KOPT-K1 (cell line): ENCODE data around the gene PSMA5.
"Not testable (repeated sequence)": the region's sequence is repeated elsewhere in the genome, so short reads cannot be mapped to it uniquely, and the experiment has no call there.

Experiments used
- H3K27ac ChIP-seq: fragments of 200-600 bp; sonication (generic); 2 replicates; pipeline ENCODE4 v1.5.1; 2016; ENCODE audit warnings: antibody characterized with exemption, mild to moderate bottlenecking, low read depth, low read length; ENCODE audit not compliant: poor library complexity, severe bottlenecking
- H3K36me3 ChIP-seq: fragments of 200-600 bp; sonication (generic); 2 replicates; pipeline ENCODE4 v1.5.1; 2017; ENCODE audit warnings: antibody characterized with exemption, mild to moderate bottlenecking, low read length, moderate library complexity; ENCODE audit not compliant: insufficient read depth
- H3K9me3 ChIP-seq: fragments of 200-600 bp; sonication (generic); 2 replicates; pipeline ENCODE4 v1.5.1; 2017; ENCODE audit warnings: antibody characterized with exemption, low read length, mild to moderate bottlenecking; ENCODE audit not compliant: insufficient read depth, poor library complexity, severe bottlenecking

Gene PSMA5

GRCh38 chr1:109445949-109446695 is 19.9 kb upstream of the PSMA5 start:
- H3K9me3 ChIP-seq, H3K27ac ChIP-seq, H3K36me3 ChIP-seq: not testable (repeated sequence)

- Histone ChIP-seq H3K27ac (no peak overlapping the region), H3K9me3 (peaks cover 6% of the 10 kb centered on the region), H3K36me3 (no peaks in the 10 kb centered on the region)
Observed at GRCh38 chr1:109444346-109444745, 18.1 kb upstream of the PSMA5 start.

- H3K9me3 ChIP-seq, result peaks cover 6% of the 10 kb centered on the region
- H3K27ac ChIP-seq, result no peak overlapping the region
- no peaks in the 10 kb centered on the region for H3K36me3 ChIP-seq
Observed at GRCh38 chr1:109443476-109443875, 17.2 kb upstream of the PSMA5 start.

- no peak overlapping the region for H3K27ac ChIP-seq
- H3K36me3 ChIP-seq, result no peaks in the 10 kb centered on the region
- peaks cover 6% of the 10 kb centered on the region for H3K9me3 ChIP-seq
Observed at GRCh38 chr1:109441069-109441468, 14.8 kb upstream of the PSMA5 start.

- no peaks in the 10 kb centered on the region for H3K36me3 ChIP-seq
- peaks cover 16% of the 10 kb centered on the region for H3K9me3 ChIP-seq
- no peak overlapping the region for H3K27ac ChIP-seq
Observed at GRCh38 chr1:109438798-109439297, 12.6 kb upstream of the PSMA5 start.

- no peaks in the 10 kb centered on the region for H3K36me3 ChIP-seq
- no peak overlapping the region for H3K27ac ChIP-seq
- H3K9me3 ChIP-seq, result peaks cover 16% of the 10 kb centered on the region
Observed at GRCh38 chr1:109434484-109434883, 8.2 kb upstream of the PSMA5 start.

- Histone ChIP-seq H3K27ac (no peak overlapping the region), H3K9me3 (peaks cover 16% of the 10 kb centered on the region), H3K36me3 (no peaks in the 10 kb centered on the region)
Observed at GRCh38 chr1:109433322-109433721, 7.1 kb upstream of the PSMA5 start.

- Histone ChIP-seq H3K9me3 (peaks cover 16% of the 10 kb centered on the region), H3K36me3 (no peaks in the 10 kb centered on the region)
Observed at GRCh38 chr1:109432336-109432735, 6.1 kb upstream of the PSMA5 start.

GRCh38 chr1:109427171-109427467 is 871 bp upstream of the PSMA5 start:
- H3K36me3 ChIP-seq, result peaks cover 21% of the 10 kb centered on the region
- H3K27ac ChIP-seq, result peak overlapping the region; percentile 77
- no peaks in the 10 kb centered on the region for H3K9me3 ChIP-seq

More at GRCh38 chr1:109432336-109432735, 6.1 kb upstream of the PSMA5 start:
- no peak overlapping the region for H3K27ac ChIP-seq

- peak overlapping the region; percentile 77 for H3K27ac ChIP-seq
- no peaks in the 10 kb centered on the region for H3K9me3 ChIP-seq
- peaks cover 36% of the 10 kb centered on the region for H3K36me3 ChIP-seq
Observed at GRCh38 chr1:109425391-109426280, 612 bp downstream of the PSMA5 start.

GRCh38 chr1:109423498-109423897 is 2.8 kb downstream of the PSMA5 start:
- H3K36me3 ChIP-seq, result peaks cover 57% of the 10 kb centered on the region
- H3K9me3 ChIP-seq, result no peaks in the 10 kb centered on the region
- no peak overlapping the region for H3K27ac ChIP-seq

- Histone ChIP-seq H3K27ac (no peak overlapping the region), H3K36me3 (peaks cover 100% of the 10 kb centered on the region), H3K9me3 (no peaks in the 10 kb centered on the region)
Observed at GRCh38 chr1:109412551-109412950, 13.7 kb downstream of the PSMA5 start.

GRCh38 chr1:109404838-109405237 is 21.4 kb downstream of the PSMA5 start:
- peaks cover 94% of the 10 kb centered on the region for H3K36me3 ChIP-seq
- peaks cover 13% of the 10 kb centered on the region for H3K9me3 ChIP-seq
- H3K27ac ChIP-seq, result no peak overlapping the region

GRCh38 chr1:109402025-109402424 is 24.2 kb downstream of the PSMA5 start:
- Histone ChIP-seq H3K36me3 (peaks cover 65% of the 10 kb centered on the region), H3K9me3 (peaks cover 13% of the 10 kb centered on the region), H3K27ac (no peak overlapping the region)

GRCh38 chr1:109400035-109400655 is 26.1 kb downstream of the PSMA5 start:
- Histone ChIP-seq H3K9me3 (peaks cover 4% of the 10 kb centered on the region), H3K27ac (no peak overlapping the region), H3K36me3 (peaks cover 47% of the 10 kb centered on the region)
